Activated CD4-positive, alpha-beta T cell treated with anti-CD3 and anti-CD28 coated beads for 48 hours (primary cell): ENCODE data around the gene ZNF423.

Experiments used
- DNase-seq: peaks from one replicate; pipeline ENCODE4 v3.0.0-alpha.2; 2020

The ZNF423 gene

GRCh38 chr16:49463529-49463928 is 392.4 kb downstream of the ZNF423 start:
- peak; percentile 72 for DNase-seq

GRCh38 chr16:49462989-49463371 is 392.9 kb downstream of the ZNF423 start:
- no peak for DNase-seq

- no peak for DNase-seq
These were observed 393.4 kb downstream of the ZNF423 start for GRCh38 chr16:49462362-49462988.

GRCh38 chr16:49461517-49461951 is 394.4 kb downstream of the ZNF423 start:
- DNase-seq = no peak

- DNase-seq = no peak
These were observed 395.0 kb downstream of the ZNF423 start for GRCh38 chr16:49460786-49461470.

GRCh38 chr16:49459953-49460735 is 395.8 kb downstream of the ZNF423 start:
- DNase-seq = no peak

- no peak for DNase-seq
These were observed 397.1 kb downstream of the ZNF423 start for GRCh38 chr16:49458656-49459445.

- DNase-seq = no peak
These were observed 397.7 kb downstream of the ZNF423 start for GRCh38 chr16:49458243-49458642.

GRCh38 chr16:49457196-49457595 is 398.7 kb downstream of the ZNF423 start:
- DNase-seq = no peak

- DNase-seq = no peak
These were observed 399.1 kb downstream of the ZNF423 start for GRCh38 chr16:49456763-49457162.

- DNase-seq = no peak
These were observed 399.7 kb downstream of the ZNF423 start for GRCh38 chr16:49455991-49456745.

GRCh38 chr16:49455181-49455990 is 400.5 kb downstream of the ZNF423 start:
- no peak for DNase-seq

- DNase-seq = no peak
These were observed 401.3 kb downstream of the ZNF423 start for GRCh38 chr16:49454426-49455180.

GRCh38 chr16:49453983-49454382 is 401.9 kb downstream of the ZNF423 start:
- no peak for DNase-seq

GRCh38 chr16:49453021-49453420 is 402.9 kb downstream of the ZNF423 start:
- DNase-seq = no peak

- DNase-seq = no peak
These were observed 403.3 kb downstream of the ZNF423 start for GRCh38 chr16:49452578-49452977.

GRCh38 chr16:49452108-49452507 is 403.8 kb downstream of the ZNF423 start:
- DNase-seq = no peak

GRCh38 chr16:49446805-49447204 is 409.1 kb downstream of the ZNF423 start:
- DNase-seq = no peak

- no peak for DNase-seq
These were observed 412.3 kb downstream of the ZNF423 start for GRCh38 chr16:49443576-49443975.

GRCh38 chr16:49442805-49443204 is 413.1 kb downstream of the ZNF423 start:
- no peak for DNase-seq

- DNase-seq = peak; percentile 67
These were observed 414.5 kb downstream of the ZNF423 start for GRCh38 chr16:49441366-49441780.
